HTERT RPE-1 (cell line): ENCODE data around the gene VKORC1.

Experiments used
- in situ Hi-C: fragments of 300-500 bp; cut with MboI; formaldehyde crosslinking; loops from 4 replicates; pipeline ENCODE4 v1.14.3; 2020; ENCODE audit warnings: low sequenced_read_pairs

Gene VKORC1

DNA sequence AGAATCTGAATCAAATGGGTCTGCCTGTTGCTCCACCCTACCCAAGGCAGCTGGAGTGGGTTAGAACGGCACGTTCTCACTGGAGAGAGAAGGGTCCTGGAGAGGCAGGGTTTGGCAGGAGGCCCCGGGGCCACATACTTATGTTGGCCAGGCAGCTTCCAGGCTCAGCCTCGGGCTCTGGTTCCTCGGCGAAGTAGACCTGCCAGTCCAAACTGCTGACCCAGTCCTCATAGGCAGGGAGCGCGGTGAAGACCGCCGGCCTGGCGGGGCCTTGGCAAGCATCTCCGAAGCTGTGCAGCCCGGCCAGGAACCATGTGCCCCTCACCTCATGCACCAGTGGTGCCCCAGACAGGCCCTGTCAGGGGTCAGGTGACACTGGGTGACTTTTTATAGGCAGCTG is 10.6 kb downstream of the VKORC1 start:
- in situ Hi-C loops: no loop called here

- in situ Hi-C loops: no loop called here
These were observed 11.0 kb downstream of the VKORC1 start for GRCh38 chr16:31083556-31083955.

- in situ Hi-C loops: no loop called here
These were observed 11.5 kb downstream of the VKORC1 start for GRCh38 chr16:31083081-31083480.

DNA sequence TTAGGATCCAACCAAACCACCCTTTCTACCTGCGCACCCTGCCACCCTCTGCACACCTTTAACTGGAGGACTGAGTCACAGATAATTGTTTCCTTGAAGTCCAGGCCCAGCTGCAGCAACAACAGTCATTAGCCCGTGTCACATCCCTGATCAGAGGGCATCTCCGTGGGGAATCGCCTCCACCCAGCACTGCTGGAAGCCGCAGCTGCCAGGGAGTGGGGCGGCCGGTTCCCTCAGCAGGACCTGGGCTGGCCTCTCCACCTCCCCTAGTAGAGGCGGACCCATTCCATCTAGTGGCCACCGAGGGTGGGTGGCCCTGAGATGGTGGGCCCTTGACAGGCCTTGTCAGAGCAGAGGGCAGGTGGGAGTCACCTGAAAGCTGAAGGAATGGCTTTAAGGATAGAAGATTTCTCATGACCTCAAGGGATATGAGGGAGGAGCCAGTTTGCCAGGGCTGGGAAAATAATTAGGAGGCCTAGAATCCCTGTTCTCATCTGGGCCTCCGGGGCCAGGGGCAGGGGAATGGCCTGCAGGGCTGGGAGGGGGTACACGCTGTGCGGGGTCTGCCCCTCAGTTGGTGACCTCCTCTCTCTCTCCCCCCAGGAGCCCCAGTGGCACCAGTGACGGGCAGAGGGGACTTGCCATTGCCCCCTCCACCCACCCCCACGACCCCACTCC is 12.1 kb downstream of the VKORC1 start:
- in situ Hi-C loops: no loop called here

DNA sequence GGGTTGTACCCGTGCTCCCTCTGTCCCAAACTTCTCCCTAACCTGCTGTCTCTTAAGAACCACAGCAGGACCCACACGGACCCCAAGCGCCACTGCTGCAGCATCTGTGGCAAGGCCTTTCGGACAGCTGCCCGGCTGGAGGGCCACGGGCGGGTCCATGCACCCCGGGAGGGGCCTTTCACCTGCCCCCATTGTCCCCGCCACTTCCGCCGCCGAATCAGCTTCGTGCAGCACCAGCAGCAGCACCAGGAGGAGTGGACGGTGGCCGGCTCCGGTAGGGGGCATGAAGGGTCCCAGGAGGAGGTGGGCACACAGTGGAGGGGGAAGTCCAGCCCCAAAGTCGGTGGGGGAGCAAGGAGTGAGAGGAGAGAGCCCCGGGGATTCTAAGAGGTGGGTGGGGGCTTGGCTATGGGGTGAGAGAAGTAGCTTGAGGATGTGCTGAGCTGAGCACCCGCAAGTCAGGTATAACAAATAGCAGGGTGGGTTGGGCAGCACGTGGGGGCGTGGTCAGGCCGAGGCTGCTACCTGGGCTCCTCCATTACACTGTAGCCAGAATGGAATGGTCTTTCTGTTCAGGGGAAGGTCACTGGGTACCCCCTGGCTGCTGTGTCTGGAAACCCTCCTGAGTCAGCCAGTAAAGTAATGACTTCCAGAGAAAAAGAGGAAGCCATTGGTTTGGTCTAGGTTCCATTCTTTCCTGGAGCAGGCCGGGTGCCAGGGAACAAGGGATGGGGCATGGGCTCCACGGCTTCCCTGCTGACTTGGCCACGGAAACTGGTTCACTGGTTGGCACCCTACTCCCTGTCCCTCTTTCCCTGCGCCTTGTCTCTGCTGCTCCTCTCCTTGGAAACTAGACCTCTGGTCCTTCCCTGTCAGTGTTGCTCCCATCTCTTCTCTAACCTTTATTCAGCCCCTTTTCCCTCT is 12.9 kb downstream of the VKORC1 start:
- in situ Hi-C loops: no loop called here

- in situ Hi-C loops: no loop called here
These were observed 13.7 kb downstream of the VKORC1 start for GRCh38 chr16:31080756-31081419.

GRCh38 chr16:31080035-31080629 is 14.5 kb downstream of the VKORC1 start:
- in situ Hi-C loops: no loop called here

GRCh38 chr16:31079342-31079944 is 15.2 kb downstream of the VKORC1 start:
- in situ Hi-C loops: no loop called here

- in situ Hi-C loops: no loop called here
These were observed 15.8 kb downstream of the VKORC1 start for GRCh38 chr16:31078597-31079341.

GRCh38 chr16:31077592-31078396 is 16.8 kb downstream of the VKORC1 start:
- in situ Hi-C loops: no loop called here

DNA sequence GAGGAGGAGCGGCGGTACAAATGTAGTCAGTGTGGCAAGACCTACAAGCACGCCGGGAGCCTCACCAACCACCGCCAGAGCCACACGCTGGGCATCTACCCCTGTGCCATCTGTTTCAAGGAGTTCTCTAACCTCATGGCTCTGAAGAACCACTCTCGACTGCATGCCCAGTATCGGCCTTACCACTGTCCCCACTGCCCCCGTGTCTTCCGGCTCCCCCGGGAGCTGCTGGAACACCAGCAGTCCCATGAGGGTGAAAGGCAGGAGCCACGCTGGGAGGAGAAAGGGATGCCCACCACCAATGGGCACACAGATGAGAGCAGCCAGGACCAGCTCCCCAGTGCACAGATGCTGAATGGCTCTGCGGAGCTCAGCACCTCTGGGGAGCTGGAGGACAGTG is 17.6 kb downstream of the VKORC1 start:
- in situ Hi-C loops: no loop called here

DNA sequence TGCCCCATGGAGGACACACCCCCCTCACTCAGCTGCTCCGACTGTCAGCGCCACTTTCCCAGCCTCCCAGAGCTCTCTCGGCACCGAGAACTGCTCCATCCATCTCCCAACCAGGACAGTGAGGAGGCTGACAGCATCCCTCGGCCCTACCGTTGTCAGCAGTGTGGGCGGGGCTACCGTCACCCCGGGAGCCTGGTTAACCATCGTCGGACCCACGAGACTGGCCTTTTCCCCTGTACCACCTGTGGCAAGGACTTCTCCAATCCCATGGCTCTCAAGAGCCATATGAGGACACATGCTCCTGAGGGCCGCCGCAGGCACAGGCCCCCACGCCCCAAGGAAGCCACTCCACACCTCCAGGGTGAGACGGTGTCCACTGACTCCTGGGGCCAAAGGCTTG is 18.3 kb downstream of the VKORC1 start:
- in situ Hi-C loops: no loop called here

DNA sequence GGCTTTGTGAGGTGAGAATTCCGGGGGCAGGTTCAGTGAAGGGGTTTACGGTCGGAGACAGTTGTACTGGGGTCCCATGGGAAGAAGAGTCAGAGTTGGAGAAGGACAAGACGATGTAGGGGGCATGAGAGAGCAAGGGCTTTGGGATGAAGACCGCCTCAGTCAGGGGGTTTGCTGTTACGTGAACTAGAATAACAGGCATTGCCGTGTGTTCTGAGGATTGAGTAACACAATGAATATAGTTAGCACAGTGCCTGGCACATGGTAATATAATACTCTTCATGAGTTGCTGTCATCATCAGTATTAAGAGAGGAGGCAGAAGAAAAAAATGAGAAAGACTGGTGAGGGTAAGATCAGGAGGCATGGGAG is 19.8 kb downstream of the VKORC1 start:
- in situ Hi-C loops: no loop called here

DNA sequence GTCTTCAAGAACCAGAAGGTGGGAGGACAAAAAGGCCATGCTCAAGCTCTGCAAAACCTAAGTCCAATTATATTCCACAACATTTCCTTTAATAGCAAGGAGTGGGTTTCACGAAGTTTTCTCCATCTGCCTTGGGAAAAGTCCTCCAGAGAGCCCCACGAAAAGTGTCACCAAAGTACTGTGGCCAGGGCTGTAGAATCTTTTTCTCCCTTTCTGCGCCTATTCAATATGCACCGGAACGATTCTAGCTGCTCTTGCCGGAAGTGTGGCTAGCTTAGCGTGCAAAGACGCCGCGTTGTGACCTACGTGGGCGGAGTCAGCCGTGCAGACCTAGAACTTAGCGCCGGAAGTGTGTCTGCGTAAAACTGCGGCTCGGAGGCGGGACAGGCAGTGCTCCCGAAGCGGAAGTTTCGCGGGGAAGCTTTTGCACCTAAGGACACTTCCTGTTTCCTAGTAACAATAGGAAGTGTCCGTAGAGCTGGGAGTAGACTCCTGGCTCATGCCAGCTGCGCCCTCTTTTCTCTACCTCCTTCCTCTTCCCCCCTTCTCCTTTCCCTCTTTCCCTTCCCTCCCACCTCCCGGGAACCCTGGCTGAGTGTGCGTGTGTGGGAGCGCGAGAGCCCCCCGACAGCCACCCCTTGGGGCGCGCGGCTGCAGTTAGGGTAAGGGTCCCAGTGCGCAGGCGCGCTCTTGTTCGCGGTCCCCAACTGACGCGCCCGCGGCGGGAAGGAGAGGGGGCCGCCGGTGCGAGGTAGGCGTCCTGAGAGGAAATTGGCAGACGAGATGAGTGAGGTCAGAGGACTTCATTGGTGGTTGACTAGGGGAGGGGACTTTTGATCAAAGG is 20.4 kb downstream of the VKORC1 start, which contains the start of the genes ZNF646 and ZNF668:
Gene ZNF646 (plus strand): TSS at position 453 of the 844 bp plus-strand sequence. CDS start 1,903 bp downstream, outside the sequence.
Gene ZNF668 (minus strand): TSS at position 271 of the 844 bp plus-strand sequence. CDS start 9,781 bp downstream, outside the sequence.
- in situ Hi-C loops: no loop called here

GRCh38 chr16:31073142-31073969 is 21.2 kb downstream of the VKORC1 start:
- in situ Hi-C loops: no loop called here

GRCh38 chr16:31072540-31073141 is 22.0 kb downstream of the VKORC1 start:
- in situ Hi-C loops: no loop called here

GRCh38 chr16:31071861-31072260 is 22.7 kb downstream of the VKORC1 start:
- in situ Hi-C loops: no loop called here
